RWPE2 (cell line): Measurements from ENCODE around the gene POLR2M.

Source experiments
- ATAC-seq: fragments of 200-7000 bp; cut with Tn5 transposase; 3 replicates; pipeline ENCODE4 v1.9.1; 2021; ENCODE audit warnings: low read depth
- DNase-seq: peaks from one replicate; pipeline ENCODE4 v3.0.0-alpha.2; 2020; ENCODE audit warnings: low spot score
- H3K27ac ChIP-seq: fragments of 450-650 bp; 2 replicates; pipeline ENCODE4 v1.5.1; 2017; ENCODE audit warnings: mild to moderate bottlenecking; ENCODE audit not compliant: poor library complexity, severe bottlenecking
- H3K27me3 ChIP-seq: fragments of 250-450 bp; sonication (Bioruptor Pico); 2 replicates; pipeline ENCODE4 v1.5.1; 2021; ENCODE audit warnings: mild to moderate bottlenecking, moderate library complexity; ENCODE audit not compliant: insufficient read depth, poor library complexity, severe bottlenecking
- H3K36me3 ChIP-seq: fragments of 250-450 bp; sonication (Bioruptor Pico); 2 replicates; pipeline ENCODE4 v1.5.1; 2020; ENCODE audit warnings: low read depth, mild to moderate bottlenecking, moderate library complexity
- H3K4me1 ChIP-seq: fragments of 250-450 bp; sonication (Bioruptor Pico); 2 replicates; pipeline ENCODE4 v1.5.1; 2021; ENCODE audit warnings: mild to moderate bottlenecking, moderate library complexity; ENCODE audit not compliant: insufficient read depth, poor library complexity, severe bottlenecking
- H3K4me3 ChIP-seq: fragments of 250-450 bp; sonication (Bioruptor Pico); 2 replicates; pipeline ENCODE4 v1.5.1; 2021; ENCODE audit warnings: mild to moderate bottlenecking, moderate library complexity; ENCODE audit not compliant: severe bottlenecking
- H3K9me3 ChIP-seq: fragments of 250-450 bp; sonication (Bioruptor Pico); 2 replicates; pipeline ENCODE4 v1.5.1; 2021; ENCODE audit warnings: mild to moderate bottlenecking, moderate library complexity; ENCODE audit not compliant: severe bottlenecking
- TF ChIP-seq, protein P1 (sequence below): fragments of 450-650 bp; IDR thresholded peaks from one replicate; pipeline ENCODE4 v1.5.1; 2017; ENCODE audit warnings: mild to moderate bottlenecking, moderate library complexity; ENCODE audit not compliant: poor library complexity, severe bottlenecking

POLR2M gene

DNA sequence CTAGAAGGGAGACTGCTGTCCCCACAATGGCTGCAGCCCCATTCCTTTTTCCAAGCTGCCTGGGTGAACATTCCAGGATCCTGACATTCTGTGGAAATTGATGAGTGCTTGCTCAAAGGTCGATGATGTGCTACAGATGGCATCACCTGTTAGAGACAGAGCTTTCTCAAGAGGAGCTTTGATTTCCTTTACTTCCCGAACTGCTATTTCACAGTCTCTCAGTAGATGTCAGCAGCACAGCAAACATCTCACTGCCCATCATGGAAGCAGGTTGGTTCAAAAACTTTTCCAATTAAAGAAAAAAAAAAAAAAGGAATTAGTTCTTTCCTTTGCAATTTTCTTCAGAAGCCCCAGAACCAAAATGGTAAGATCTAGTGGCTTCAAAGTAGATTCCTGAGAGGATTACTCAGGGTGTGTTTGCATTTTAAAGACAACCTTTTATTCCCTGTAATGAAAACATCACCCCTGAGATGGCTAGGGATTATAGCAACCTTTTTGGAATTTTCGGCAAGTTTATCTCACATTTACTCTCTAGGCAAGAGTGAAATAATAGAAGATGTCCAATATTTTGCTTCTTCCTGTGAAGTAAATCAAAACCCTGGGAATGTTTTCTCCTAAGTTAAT lies 44.8 kb downstream of the POLR2M start:
- H3K9me3 ChIP-seq, result no peaks in the 10 kb centered on the region
- TF ChIP-seq, protein P1, sequence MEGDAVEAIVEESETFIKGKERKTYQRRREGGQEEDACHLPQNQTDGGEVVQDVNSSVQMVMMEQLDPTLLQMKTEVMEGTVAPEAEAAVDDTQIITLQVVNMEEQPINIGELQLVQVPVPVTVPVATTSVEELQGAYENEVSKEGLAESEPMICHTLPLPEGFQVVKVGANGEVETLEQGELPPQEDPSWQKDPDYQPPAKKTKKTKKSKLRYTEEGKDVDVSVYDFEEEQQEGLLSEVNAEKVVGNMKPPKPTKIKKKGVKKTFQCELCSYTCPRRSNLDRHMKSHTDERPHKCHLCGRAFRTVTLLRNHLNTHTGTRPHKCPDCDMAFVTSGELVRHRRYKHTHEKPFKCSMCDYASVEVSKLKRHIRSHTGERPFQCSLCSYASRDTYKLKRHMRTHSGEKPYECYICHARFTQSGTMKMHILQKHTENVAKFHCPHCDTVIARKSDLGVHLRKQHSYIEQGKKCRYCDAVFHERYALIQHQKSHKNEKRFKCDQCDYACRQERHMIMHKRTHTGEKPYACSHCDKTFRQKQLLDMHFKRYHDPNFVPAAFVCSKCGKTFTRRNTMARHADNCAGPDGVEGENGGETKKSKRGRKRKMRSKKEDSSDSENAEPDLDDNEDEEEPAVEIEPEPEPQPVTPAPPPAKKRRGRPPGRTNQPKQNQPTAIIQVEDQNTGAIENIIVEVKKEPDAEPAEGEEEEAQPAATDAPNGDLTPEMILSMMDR, result peak; percentile 93
- H3K27ac ChIP-seq, result no peak overlapping the region
- no peak for DNase-seq
- peak; percentile 66; the same call in 2 of the 3 replicates for ATAC-seq
- no peaks in the 10 kb centered on the region for H3K36me3 ChIP-seq
- no peak overlapping the region for H3K4me3 ChIP-seq
- no peaks in the 10 kb centered on the region for H3K4me1 ChIP-seq
- no peaks in the 10 kb centered on the region for H3K27me3 ChIP-seq

- no peak for DNase-seq
Measured at GRCh38 chr15:57752436-57752835, 45.9 kb downstream of the POLR2M start.

GRCh38 chr15:57752840-57753239 lies 46.3 kb downstream of the POLR2M start:
- Histone ChIP-seq H3K4me1 (no peaks in the 10 kb centered on the region), H3K9me3 (no peaks in the 10 kb centered on the region), H3K36me3 (no peaks in the 10 kb centered on the region), H3K4me3 (no peak overlapping the region), H3K27me3 (no peaks in the 10 kb centered on the region), H3K27ac (no peak overlapping the region)
- ATAC-seq (no peak), DNase-seq (no peak)
- TF ChIP-seq, protein P1, result no peak

More at GRCh38 chr15:57752436-57752835, 45.9 kb downstream of the POLR2M start:
- H3K4me1 ChIP-seq, result no peaks in the 10 kb centered on the region
- no peak overlapping the region for H3K4me3 ChIP-seq
- no peaks in the 10 kb centered on the region for H3K27me3 ChIP-seq
- H3K36me3 ChIP-seq, result no peaks in the 10 kb centered on the region
- TF ChIP-seq, protein P1, result no peak
- H3K27ac ChIP-seq, result no peak overlapping the region
- no peaks in the 10 kb centered on the region for H3K9me3 ChIP-seq
- no peak for ATAC-seq

DNA sequence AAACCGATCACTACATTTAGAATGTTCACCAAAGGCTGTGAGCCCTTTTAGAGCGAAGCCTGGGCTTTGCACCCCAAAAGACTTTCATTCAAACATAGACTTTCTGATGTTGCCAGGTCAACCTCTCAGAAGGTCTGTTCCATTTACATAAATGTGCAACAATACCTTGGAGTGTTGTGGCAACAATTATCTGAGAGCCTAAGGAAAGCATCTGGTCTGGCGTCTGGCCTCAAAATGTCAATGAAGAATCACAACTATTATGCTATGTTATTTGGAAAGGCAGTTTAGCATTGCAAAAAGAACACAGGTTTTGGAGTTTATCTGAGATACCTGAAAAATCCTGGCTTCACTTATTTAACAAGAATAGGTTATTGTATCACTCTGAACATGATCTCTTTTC lies 50.0 kb downstream of the POLR2M start:
- Histone ChIP-seq H3K4me1 (no peaks in the 10 kb centered on the region), H3K27ac (no peak overlapping the region), H3K4me3 (no peak overlapping the region), H3K9me3 (no peaks in the 10 kb centered on the region), H3K27me3 (no peaks in the 10 kb centered on the region), H3K36me3 (no peaks in the 10 kb centered on the region)
- ATAC-seq (no peak), DNase-seq (no peak)
- TF ChIP-seq, protein P1, result no peak

DNA sequence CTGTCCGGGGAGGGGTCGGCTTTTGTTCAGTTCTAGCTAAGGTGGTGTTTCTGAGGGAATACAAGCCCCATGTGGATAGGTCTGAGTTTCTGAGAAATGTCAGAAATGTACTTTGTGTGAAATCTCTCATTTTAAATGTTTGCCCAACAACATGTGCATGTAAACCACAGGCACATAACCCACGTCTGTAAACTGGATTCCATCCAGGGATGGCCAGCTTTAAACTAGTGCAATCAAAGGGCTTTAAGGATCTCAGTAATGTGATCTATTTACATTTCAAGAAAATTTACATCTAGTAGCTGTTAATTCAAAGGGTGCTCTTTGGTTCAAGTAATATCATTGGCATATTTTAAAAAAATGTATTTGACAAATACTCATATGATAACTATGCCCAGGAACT lies 52.0 kb downstream of the POLR2M start:
- Histone ChIP-seq H3K27ac (no peak overlapping the region), H3K4me3 (no peak overlapping the region), H3K9me3 (no peaks in the 10 kb centered on the region), H3K36me3 (no peaks in the 10 kb centered on the region), H3K4me1 (no peaks in the 10 kb centered on the region), H3K27me3 (no peaks in the 10 kb centered on the region)
- DNase-seq (no peak), ATAC-seq (no peak)
- TF ChIP-seq, protein P1, result no peak
